Glomerular visceral epithelial cell (primary cell): ENCODE measurements around the gene XPR1.
"Not testable (repeated sequence)": the region's sequence is repeated elsewhere in the genome, so short reads cannot be mapped to it uniquely, and the experiment has no call there.

ENCODE experiments used
- DNase-seq: peaks from one replicate; pipeline ENCODE4 v3.0.0-alpha.2; 2016; ENCODE audit errors: extremely low spot score

XPR1 gene

DNA sequence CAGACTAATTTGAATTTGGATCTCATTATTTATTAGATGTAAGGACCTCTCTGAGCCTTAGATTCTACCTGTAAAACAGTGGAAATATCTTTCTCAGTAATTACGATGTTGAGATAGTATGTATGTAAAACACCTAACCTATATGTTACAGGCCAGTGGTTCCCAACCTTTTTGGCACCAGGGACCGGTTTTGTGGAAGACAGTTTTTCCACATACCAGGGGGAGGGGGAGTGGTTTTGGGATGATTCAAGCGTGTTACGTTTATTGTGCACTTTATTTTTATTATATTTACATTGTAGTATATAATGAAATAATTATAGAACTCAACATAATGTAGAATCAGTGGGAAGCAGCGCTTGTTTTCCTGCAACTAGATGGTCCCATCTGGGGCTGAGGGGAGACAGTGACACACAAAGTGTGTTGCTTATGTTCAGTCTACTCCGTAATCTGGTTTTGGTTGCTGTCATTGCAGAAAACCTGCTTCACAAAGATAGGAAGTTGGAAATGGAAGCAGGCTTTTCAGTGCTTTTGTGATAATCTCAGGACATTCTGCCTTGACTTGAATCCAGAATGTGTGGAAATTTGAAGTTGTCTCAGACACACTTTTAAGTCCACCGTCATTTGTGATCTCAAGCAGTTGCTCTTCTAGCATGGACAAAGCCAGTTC is 12.8 kb downstream of the XPR1 start:
- no peak for DNase-seq

GRCh38 chr1:180645261-180645660 is 13.4 kb downstream of the XPR1 start:
- DNase-seq, result not testable (repeated sequence)

GRCh38 chr1:180646093-180646492 is 14.3 kb downstream of the XPR1 start:
- no peak for DNase-seq

- DNase-seq, result no peak
Observed at GRCh38 chr1:180646547-180646946, 14.7 kb downstream of the XPR1 start.

- no peak for DNase-seq
Observed at GRCh38 chr1:180652792-180653191, 21.0 kb downstream of the XPR1 start.

GRCh38 chr1:180662709-180663108 is 30.9 kb downstream of the XPR1 start:
- DNase-seq, result no peak

DNA sequence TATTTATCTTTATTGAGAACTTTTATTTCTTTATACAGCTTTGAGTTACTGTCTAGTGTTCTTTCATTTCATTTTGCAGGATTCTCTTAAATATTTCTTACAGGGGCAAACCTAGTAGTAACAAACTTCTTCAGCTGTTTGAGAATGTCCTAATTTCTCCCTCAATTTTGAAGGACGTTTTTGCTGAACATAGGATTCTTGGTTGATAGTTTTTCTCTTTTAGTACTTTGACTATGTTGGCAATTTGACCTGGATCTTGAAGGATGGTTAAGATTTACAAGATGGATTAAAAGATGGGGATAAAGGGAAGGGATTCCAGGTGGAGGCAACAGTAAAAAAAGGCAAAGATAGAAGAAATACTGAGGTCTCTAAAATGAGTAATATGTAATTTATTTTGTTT is 38.9 kb downstream of the XPR1 start:
- no peak for DNase-seq

- DNase-seq, result no peak
Observed at GRCh38 chr1:180672105-180672504, 40.3 kb downstream of the XPR1 start.

GRCh38 chr1:180672505-180672904 is 40.7 kb downstream of the XPR1 start:
- no peak for DNase-seq

GRCh38 chr1:180674603-180675530 is 43.0 kb downstream of the XPR1 start:
- peak; percentile 10 for DNase-seq

DNA sequence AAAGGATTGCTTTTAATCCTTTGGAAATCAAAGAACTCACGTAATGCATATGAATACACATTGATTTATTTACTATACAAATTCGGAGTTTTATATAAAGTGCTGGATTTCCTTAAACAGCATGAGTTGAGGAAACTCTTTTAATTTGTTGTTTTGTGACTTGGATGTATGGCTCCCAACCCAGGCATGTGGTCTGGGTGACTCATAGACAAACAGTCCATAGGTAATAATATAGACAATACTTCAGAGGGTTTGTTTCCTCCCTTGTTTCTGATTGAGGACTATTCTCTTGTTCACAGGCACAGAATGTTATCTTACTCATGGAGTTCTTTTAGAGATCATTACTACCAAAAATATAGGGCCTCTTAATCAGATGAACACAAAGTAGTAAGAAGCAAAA is 43.8 kb downstream of the XPR1 start:
- no peak for DNase-seq

- peak; percentile 22 for DNase-seq
Observed at GRCh38 chr1:180680558-180681144, 48.8 kb downstream of the XPR1 start.

DNA sequence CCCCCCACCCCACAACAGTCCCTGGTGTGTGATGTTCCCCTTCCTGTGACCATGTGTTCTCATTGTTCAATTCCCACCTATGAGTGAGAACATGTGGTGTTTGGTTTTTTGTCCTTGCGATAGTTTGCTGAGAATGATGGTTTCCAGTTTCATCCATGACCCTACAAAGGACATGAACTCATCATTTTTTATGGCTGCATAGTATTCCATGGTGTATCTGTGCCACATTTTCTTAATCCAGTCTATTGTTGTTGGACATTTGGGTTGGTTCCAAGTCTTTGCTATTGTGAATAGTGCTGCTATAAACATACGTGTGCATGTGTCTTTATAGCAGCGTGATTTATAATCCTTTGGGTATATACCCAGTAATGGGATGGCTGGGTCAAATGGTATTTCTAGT is 51.3 kb downstream of the XPR1 start:
- not testable (repeated sequence) for DNase-seq

DNA sequence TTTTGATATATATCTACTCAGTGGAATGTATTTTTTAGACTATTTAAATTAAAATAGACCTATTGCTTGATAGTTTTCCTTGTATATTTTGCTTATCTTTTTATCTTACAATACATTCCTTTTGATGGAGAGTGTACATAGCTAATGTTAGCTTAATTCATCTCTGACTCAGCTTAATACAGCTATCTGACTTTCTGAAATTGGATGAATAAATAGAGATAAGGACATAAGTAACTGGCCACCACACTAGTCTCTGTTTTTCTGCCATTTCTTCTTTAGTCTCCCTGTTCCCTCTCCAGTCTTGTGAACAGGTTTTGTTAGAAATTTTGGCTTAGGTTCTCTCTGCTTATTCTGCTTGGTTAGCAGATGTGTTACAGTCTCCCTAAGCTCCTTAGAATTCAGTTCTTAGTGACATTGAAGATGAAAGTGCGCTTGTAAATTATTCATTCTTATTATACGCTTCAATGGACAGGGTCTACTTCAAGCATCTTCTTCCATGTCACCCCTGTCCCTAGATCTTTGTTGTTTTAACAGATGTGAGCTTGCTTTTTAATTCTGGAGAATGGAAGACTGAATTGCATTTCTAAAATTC is 59.6 kb downstream of the XPR1 start:
- DNase-seq, result no peak

DNA sequence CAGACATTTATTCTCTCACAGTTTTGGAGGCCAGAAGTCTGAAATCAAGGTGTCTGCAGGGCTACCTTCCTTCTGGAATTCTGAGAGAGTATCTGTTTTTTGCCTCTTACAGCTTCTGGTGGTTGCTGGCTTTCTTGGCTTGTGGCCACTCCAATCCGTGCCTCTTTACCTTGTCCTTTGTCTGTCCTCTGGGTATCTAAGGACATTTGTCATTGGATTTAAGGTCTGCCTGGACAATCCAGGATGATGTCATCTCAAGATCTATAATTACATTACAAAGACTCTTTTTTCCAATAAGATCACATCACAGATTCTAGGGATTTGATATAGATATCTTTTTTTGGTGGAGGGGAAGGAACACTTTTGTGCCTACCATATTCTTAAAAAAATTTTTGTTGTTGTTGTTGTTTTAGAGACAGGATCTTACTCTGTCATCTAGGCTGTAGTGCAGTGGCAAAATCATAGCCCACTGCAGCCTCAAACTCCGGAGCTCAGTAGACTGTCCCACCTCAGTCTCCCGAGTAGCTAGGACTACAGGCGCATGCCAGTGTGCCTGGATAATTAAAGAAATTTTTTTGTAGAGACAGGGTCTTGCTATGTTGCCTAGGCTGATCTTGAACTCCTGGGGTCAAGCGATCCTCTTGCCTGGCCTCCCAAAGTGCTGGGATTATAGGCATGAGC is 61.9 kb downstream of the XPR1 start:
- DNase-seq, result no peak

DNA sequence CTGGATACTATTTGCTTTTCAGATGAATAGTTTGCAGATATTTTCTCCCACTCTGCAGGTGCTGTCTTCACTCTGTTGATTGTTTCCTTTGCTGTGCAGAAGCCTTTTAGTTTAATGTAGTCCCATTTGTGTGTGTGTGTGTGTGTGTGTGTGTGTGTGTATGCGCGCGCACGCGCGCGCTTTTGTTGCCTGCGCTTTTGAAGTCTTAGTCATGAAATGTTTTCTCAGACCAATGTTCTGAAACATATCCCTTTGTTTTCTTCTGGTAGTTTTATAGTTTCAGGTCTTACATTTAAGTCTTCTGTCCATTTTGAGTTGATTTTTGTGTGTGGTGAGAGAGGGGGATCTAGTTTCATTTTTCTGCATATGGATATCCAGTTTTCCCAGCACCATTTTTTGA is 63.5 kb downstream of the XPR1 start:
- no peak for DNase-seq

DNA sequence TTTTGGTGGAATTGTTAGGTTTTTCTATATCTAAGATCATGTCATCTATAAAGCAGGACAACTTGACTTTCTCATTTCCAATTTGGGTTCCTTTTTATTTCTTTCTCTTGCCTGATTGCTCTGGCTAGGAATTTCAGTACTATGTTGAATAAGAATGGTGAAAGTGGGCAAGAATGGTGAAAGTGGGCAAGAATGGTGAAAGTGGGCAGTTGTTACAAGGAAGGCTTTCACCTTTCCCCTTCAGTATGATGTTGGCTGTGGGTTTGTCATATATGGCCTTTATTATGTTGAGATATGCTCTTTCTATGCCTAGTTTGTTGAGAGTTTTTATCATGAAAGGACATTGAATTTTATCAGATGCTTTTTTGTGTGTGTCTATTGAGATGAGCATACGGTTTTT is 64.5 kb downstream of the XPR1 start:
- DNase-seq, result no peak

DNA sequence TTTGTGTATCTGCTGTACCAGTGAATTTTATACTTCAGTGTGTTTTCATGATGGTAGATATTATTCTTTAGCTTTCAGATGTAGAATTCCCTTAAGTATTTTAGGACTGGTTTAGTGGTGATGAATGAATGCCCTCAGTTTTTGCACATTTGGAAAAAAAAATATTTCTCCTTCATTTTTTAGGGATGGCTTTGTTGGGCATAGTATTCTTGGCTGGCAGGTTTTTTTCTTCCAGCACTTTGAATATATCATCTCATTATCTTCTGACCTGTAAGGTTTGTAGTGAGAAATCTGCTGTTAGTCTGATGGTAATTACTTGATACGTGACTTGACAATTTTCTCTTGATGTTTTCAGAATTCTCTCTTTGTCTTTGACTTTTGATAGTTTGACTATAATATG is 66.8 kb downstream of the XPR1 start:
- no peak for DNase-seq

DNA sequence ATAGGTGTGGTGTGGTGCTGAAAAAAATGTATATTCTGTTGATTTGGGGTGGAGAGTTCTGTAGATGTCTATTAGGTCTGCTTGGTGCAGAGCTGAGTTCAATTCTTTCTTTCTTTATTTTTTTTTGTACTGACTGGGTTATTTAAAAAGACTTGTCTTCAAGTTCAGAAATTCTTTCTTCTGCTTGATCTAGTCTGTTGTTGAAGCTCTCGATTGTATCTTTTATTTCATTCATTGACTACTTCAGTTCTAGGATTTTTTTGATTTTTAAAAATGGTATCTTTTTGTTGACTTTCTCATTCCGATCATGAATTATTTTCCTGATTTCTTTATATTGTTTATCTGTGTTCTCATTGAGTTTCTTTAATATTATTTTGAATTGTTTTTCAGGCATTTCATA is 70.6 kb downstream of the XPR1 start:
- DNase-seq, result not testable (repeated sequence)

DNA sequence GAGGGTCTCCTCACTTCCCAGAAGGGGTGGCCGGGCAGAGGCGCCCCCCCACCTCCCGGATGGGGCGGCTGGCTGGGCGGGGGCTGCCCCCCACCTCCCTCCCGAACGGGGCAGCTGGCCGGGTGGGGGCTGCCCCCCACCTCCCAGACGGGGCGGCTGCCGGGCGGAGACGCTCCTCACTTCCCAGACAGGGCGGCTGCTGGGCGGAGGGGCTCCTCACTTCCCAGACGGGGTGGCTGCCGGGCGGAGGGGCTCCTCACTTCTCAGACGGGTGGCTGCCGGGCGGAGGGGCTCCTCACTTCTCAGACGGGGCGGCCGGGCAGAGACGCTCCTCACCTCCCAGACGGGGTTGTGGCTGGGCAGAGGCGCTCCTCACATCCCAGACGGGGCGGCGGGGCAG is 78.9 kb downstream of the XPR1 start:
- not testable (repeated sequence) for DNase-seq

DNA sequence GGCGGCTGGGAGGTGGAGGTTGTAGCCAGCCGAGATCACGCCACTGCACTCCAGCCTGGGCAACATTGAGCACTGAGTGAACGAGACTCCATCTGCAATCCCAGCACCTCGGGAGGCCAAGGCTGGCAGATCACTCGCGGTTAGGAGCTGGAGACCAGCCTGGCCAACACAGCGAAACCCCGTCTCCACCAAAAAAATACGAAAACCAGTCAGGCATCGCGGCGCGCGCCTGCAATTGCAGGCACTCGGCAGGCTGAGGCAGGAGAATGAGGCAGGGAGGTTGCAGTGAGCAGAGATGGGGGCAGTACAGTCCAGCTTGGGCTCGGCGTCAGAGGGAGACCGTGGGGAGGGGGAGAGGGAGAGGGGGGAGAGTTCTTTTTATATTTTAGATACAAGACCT is 79.4 kb downstream of the XPR1 start:
- DNase-seq, result not testable (repeated sequence)

GRCh38 chr1:180720753-180721152 is 88.9 kb downstream of the XPR1 start:
- peak; percentile 1 for DNase-seq
